ENCODE measurements around the gene ACYP1.

- TF ChIP-seq CTCF (IDR thresholded peaks at IDR 0.05; ENCODE audit: low read depth, low read length) (no peak), MAX (IDR thresholded peaks at IDR 0.05; ENCODE audit: low read depth, low read length) (no peak), POLR2A (IDR thresholded peaks at IDR 0.05; ENCODE audit: extremely low read depth, insufficient read length) (no peak), MYC (IDR thresholded peaks at IDR 0.05; ENCODE audit: low read depth, low read length) (no peak)
Measured at GRCh38 chr14:75032939-75033338, 30.9 kb downstream of the ACYP1 start.
